ENCODE data around the gene LAPTM4A. TPM values are rescaled to one million over a fixed set of nuclear protein-coding genes. Genes with fewer than 3 reads are reported as not detected.

Gene LAPTM4A
- total and polyA plus RNA-seq, 2 of the 4 experiments (the other 2 are of a cell fraction), result 97.7 to 401 TPM

DNA sequence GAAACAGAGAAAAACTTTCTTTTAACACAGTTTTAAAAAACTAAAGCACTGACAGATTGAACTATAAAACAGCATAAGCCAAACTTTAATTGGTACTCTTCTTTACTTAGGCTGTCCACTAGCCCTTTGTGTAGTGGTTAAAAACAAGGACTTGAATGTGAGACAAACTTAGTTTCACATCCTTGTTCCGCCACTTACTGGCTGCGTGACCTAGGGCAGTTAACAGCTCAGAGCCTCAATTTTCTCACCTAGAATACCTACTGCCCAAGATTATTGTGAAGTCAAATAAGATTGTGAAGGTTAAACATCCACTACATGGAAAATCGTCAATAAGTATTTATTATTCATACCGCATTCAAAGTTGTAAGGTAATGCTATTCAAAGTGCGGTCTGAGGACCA lies 63.5 kb downstream of the LAPTM4A start:
- ChIA-PET CTCF (interaction anchor here (0.8 kb wide), 1 partner anchor 15 kb away, joined by 3 read pairs; no protein-coding TSS in a partner anchor), POLR2A (ENCODE audit: unreplicated experiment) (no interaction called here)
- intact Hi-C loops (cut with micrococcal nuclease), result no loop called here
- WGBS, 2 experiments (ENCODE audit: extremely low coverage in 2 of 2, insufficient read length in 1 of 2), result no CpG with 5 or more reads among the region's 5 CpGs
- no peak overlapping the region for H3K14ac ChIP-seq (replicated peaks; ENCODE audit: low read depth, low read length)
- no peak for TF ChIP-seq RAD21 (IDR thresholded peaks at IDR 0.05; ENCODE audit: low read length)
- TF ChIP-seq, protein P1, sequence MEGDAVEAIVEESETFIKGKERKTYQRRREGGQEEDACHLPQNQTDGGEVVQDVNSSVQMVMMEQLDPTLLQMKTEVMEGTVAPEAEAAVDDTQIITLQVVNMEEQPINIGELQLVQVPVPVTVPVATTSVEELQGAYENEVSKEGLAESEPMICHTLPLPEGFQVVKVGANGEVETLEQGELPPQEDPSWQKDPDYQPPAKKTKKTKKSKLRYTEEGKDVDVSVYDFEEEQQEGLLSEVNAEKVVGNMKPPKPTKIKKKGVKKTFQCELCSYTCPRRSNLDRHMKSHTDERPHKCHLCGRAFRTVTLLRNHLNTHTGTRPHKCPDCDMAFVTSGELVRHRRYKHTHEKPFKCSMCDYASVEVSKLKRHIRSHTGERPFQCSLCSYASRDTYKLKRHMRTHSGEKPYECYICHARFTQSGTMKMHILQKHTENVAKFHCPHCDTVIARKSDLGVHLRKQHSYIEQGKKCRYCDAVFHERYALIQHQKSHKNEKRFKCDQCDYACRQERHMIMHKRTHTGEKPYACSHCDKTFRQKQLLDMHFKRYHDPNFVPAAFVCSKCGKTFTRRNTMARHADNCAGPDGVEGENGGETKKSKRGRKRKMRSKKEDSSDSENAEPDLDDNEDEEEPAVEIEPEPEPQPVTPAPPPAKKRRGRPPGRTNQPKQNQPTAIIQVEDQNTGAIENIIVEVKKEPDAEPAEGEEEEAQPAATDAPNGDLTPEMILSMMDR (conservative IDR thresholded peaks at IDR 0.05; ENCODE audit: low read depth, low read length), result no peak
- no peak for TF ChIP-seq NFE2L2 (IDR thresholded peaks at IDR 0.05; ENCODE audit: low read depth, low read length)
- TF ChIP-seq, protein P2, sequence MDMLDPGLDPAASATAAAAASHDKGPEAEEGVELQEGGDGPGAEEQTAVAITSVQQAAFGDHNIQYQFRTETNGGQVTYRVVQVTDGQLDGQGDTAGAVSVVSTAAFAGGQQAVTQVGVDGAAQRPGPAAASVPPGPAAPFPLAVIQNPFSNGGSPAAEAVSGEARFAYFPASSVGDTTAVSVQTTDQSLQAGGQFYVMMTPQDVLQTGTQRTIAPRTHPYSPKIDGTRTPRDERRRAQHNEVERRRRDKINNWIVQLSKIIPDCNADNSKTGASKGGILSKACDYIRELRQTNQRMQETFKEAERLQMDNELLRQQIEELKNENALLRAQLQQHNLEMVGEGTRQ (IDR thresholded peaks at IDR 0.05; ENCODE audit: low read depth, low read length), result no peak
- TF ChIP-seq MAZ (IDR thresholded peaks at IDR 0.05; ENCODE audit: borderline replicate concordance, low read depth, low read length), result no peak
- TF ChIP-seq BHLHE40 (IDR thresholded peaks at IDR 0.05; ENCODE audit: low read depth, low read length), result no peak
- TF ChIP-seq, protein P3, sequence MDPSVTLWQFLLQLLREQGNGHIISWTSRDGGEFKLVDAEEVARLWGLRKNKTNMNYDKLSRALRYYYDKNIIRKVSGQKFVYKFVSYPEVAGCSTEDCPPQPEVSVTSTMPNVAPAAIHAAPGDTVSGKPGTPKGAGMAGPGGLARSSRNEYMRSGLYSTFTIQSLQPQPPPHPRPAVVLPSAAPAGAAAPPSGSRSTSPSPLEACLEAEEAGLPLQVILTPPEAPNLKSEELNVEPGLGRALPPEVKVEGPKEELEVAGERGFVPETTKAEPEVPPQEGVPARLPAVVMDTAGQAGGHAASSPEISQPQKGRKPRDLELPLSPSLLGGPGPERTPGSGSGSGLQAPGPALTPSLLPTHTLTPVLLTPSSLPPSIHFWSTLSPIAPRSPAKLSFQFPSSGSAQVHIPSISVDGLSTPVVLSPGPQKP (IDR thresholded peaks at IDR 0.05; ENCODE audit: borderline replicate concordance, low read depth, low read length), result no peak
- no peak for TF ChIP-seq CEBPB (IDR thresholded peaks at IDR 0.05; ENCODE audit: low read depth, low read length)
- TF ChIP-seq RCOR1 (IDR thresholded peaks at IDR 0.05; ENCODE audit: insufficient replicate concordance, low read length), result no peak
- TF ChIP-seq RFX5 (IDR thresholded peaks at IDR 0.05; ENCODE audit: low read depth, low read length), result no peak
- no peak for TF ChIP-seq POLR2A (IDR thresholded peaks at IDR 0.05; ENCODE audit: low read depth, low read length)
- no peak for TF ChIP-seq CHD1 (IDR thresholded peaks at IDR 0.05; ENCODE audit: low read depth, low read length)
- TF ChIP-seq SMC3 (IDR thresholded peaks at IDR 0.05; ENCODE audit: low read depth, low read length), result no peak
- TF ChIP-seq MXI1 (IDR thresholded peaks at IDR 0.05; ENCODE audit: borderline replicate concordance, low read depth, low read length), result no peak
- TF ChIP-seq FOS (IDR thresholded peaks at IDR 0.05; ENCODE audit: low read depth, low read length), result no peak
- TF ChIP-seq MAFK (IDR thresholded peaks at IDR 0.05; ENCODE audit: low read depth, low read length), result no peak
- no peak overlapping the region for H3K18ac ChIP-seq (ENCODE audit: low read depth, low read length)
- no peak for DNase-seq
- H2AK9ac ChIP-seq (replicated peaks; ENCODE audit: low read depth, low read length, poor library complexity), result no peak overlapping the region
- dilution Hi-C loops (cut with HindIII; ENCODE audit: low sequenced_read_pairs, unreplicated experiment), result no loop called here
- H3K4me2 ChIP-seq (ENCODE audit: low read depth, low read length), result no peak overlapping the region
- H3K9me1 ChIP-seq (ENCODE audit: insufficient read depth, low read length), result no peaks in the 10 kb centered on the region
- H3K36me3 ChIP-seq (ENCODE audit: control insufficient read depth, insufficient read depth, low read length), result peaks cover 3% of the 10 kb centered on the region; the same call in 1 of the 2 replicates
- peaks cover 8 to 29% of the 10 kb centered on the region in 2 experiments for H3K79me1 ChIP-seq (ENCODE audit: low read depth in 1 of 2, low read length in 2 of 2)
- H3K4me3 ChIP-seq (ENCODE audit: insufficient read depth, low read depth, low read length), result no peak overlapping the region
- no peak overlapping the region for H2AK5ac ChIP-seq (ENCODE audit: low read depth, low read length)
- no peak overlapping the region for H2BK120ac ChIP-seq (ENCODE audit: low read depth, low read length)
- no peak overlapping the region for H4K91ac ChIP-seq (ENCODE audit: insufficient read depth, low read depth, low read length)
- no peak overlapping the region for H3K9ac ChIP-seq (ENCODE audit: low read depth, low read length)
- no peak overlapping the region for H3K4ac ChIP-seq (ENCODE audit: low read depth, low read length)
- in situ Hi-C loops (cut with MboI; ENCODE audit: low sequenced_read_pairs), result no loop called here
- no peaks in the 10 kb centered on the region for H3K9me3 ChIP-seq (ENCODE audit: control insufficient read depth, insufficient read depth, low read length)
- no peak overlapping the region for H2BK15ac ChIP-seq (ENCODE audit: low read depth, low read length)
- no TSS peak for BruUV-seq (replicated peaks)
- H2BK20ac ChIP-seq (ENCODE audit: low read depth, low read length), result no peak overlapping the region
- H3K27ac ChIP-seq (ENCODE audit: insufficient read depth, low read length), result no peak overlapping the region
- no peak overlapping the region for H2AFZ ChIP-seq (replicated peaks; ENCODE audit: low read length, poor library complexity)
- no peaks in the 10 kb centered on the region for H3K27me3 ChIP-seq (ENCODE audit: control insufficient read depth, insufficient read depth, low read length)
- no peak overlapping the region; a peak in 1 of 4 replicates for H4K8ac ChIP-seq (ENCODE audit: low read depth in 2 of 2, low read length in 2 of 2)
- ATAC-seq (ENCODE audit: low read depth), result no peak
- H4K5ac ChIP-seq (ENCODE audit: low read depth, low read length), result no peak overlapping the region
- H3K56ac ChIP-seq (ENCODE audit: extremely low read depth, insufficient read depth, low read length), result no peak overlapping the region
- no peak overlapping the region for H2BK5ac ChIP-seq (ENCODE audit: low read depth, low read length, poor library complexity, severe bottlenecking)
- no peaks in the 10 kb centered on the region for H4K20me1 ChIP-seq (ENCODE audit: insufficient read depth, low read length)
- no peaks in the 10 kb centered on the region for H3K4me1 ChIP-seq (ENCODE audit: control insufficient read depth, insufficient read depth, low read length)
- H3K23ac ChIP-seq (ENCODE audit: low read depth, low read length), result no peak overlapping the region
